GM18909 (cell line): Measurements from ENCODE around the gene ARHGDIA.

Experiments used
- ATAC-seq: cut with Tn5 transposase; IDR thresholded peaks from one replicate; pipeline ENCODE4 v1.9.1; 2021; ENCODE audit warnings: mild to moderate bottlenecking; ENCODE audit not compliant: unreplicated experiment, poor library complexity

The ARHGDIA gene

DNA sequence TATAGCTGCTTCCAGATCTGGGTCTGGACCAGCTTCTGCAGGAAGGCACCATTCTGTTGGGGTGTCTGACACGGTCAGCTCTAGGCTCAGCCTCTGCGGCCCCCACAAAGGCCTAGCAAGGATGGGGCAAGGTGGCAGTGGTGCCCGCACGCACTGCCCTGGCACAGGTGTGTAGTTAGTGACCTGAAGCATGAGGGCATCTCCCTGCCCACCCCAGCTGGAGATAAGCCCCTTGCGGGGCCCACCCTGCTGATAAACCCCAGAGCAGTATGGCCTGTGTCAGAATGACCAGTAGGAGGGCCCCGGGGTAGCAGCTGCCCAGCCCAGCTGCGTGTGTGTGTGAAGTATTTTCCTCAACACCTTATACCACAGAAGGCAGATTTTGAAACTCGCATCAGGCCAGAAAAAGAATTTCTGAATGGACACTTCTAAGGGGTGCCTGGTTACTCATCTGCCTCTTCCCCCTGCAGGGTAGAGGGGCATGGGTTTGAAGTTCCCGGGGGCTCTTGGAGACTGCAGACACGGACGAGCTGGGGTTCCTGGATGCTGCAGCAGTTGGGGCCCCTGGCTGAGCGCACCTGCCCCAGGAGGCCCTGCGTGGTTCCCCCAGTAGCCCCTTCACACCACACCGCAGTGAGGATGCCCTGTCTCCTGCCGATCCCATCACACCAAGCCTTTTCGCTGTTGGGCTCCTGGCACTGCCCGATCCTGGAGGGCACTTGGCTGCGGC is 4.5 kb downstream of the ARHGDIA start:
- ATAC-seq, result no peak

GRCh38 chr17:81865733-81866439 is 5.3 kb downstream of the ARHGDIA start:
- ATAC-seq, result no peak

GRCh38 chr17:81865358-81865732 is 5.8 kb downstream of the ARHGDIA start:
- no peak for ATAC-seq

GRCh38 chr17:81863833-81864768 is 7.0 kb downstream of the ARHGDIA start:
- ATAC-seq, result no peak

DNA sequence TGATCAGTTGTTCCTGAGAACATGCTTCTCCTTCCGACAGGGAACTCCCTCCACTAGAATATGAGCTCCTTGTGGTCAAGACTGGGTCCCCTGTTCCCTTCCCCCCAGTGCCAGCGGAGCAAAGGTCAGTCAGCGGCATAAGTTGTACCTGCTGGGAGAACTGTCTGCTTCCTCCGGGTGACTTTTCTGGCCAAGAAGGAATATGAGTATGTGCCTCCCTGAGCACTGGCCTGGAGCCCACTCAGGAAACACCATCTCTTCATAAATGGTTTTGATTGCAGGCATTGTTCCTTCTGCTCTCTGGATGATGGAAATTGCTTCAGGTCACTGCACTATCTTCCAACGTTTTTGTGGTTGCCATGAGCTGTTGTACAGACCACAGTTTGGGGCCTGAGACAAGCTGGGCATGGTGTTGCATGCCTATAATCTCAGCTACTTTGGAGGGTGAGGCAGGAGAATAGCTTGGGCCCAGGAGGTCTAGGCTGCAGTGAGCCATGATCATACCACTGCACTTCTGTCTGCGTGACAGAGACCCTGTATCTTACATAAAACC is 7.9 kb downstream of the ARHGDIA start:
- no peak for ATAC-seq

DNA sequence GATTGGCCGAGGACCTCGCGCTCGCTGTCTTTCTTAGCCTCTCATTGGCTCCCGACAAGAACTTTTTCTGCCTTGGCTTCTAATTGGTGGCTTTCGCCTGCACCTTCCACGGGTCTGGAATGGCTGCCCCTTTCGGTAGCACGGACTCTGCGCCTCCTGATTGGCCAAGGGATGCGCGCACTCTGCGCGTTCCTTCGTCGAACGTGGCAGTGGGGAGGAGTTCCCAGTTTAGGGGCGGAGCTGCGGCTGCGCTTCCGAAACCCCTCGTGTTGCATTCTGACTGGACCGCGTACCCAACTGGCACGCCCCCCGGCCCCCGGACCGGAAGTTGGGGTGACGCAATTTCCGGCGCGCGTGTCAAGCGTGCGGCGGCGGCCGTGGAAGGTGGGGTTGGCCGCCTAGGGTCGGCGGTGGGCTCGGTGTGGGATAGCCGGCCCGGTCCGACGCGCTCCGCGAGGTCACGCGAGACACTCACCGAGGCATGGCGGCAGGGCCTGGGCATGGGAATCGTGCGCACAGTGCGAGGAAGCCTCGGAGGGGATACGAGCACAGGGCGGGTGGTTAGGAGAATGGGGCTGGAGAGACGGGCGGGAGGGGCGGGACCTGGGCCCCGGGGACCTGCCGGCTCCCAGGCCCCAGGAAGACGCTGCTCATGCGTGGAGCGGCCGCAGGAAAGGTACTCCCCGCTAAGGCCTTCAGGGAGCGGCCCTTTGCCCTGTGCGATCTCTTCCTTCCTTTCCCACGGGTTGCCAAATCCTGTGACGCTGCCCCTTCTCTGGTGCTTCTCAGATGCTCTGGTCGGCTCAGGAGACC is 10.2 kb downstream of the ARHGDIA start:
- ATAC-seq, result peak; percentile 79

- peak; percentile 0 for ATAC-seq
Observed at GRCh38 chr17:81859906-81860755, 11.0 kb downstream of the ARHGDIA start, which contains the start of gene P4HB. P4HB (minus strand) TSS chr17:81860535; CDS start chr17:81860471, 64 bp downstream.

DNA sequence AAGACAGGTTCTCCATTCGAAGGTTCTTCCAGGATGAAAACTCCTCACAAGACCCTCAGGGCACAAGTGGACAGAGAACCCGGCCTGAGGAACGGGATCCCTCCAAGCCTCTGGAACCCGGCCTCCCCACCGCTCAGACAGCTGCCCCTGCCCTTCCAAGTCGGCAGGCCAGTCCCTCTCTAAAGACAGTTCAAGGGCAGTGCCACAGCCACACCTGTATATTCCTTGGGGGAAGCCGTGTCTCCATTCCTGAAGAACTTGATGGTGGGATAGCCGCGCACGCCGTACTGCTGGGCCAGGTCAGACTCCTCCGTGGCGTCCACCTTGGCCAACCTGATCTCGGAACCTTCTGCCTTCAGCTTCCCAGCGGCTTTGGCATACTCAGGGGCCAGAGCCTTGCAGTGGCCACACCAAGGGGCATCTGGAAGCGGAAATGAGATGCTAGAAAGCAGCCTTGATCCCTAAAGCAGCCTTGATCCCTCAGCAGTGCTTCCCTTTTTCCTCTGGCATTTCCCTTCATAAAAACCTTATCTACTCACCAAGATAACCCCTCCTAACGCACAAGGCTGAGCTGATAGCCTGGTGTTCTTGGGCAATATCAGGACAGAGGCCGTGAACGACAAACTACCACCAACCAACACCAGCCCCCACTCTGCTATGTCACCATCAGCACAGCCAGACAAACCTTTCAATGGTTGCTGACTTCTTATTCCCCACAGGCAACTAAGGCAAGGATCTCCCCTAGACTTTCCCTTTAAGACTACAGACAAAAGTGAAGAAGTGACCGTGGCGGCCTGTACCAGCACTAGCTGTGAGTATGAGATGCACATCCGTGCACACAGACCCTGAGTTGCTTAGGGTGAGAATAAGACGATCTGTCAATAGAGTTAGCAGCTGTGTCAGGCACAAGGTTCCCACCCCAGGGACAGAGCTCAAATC is 11.9 kb downstream of the ARHGDIA start:
- ATAC-seq, result no peak

DNA sequence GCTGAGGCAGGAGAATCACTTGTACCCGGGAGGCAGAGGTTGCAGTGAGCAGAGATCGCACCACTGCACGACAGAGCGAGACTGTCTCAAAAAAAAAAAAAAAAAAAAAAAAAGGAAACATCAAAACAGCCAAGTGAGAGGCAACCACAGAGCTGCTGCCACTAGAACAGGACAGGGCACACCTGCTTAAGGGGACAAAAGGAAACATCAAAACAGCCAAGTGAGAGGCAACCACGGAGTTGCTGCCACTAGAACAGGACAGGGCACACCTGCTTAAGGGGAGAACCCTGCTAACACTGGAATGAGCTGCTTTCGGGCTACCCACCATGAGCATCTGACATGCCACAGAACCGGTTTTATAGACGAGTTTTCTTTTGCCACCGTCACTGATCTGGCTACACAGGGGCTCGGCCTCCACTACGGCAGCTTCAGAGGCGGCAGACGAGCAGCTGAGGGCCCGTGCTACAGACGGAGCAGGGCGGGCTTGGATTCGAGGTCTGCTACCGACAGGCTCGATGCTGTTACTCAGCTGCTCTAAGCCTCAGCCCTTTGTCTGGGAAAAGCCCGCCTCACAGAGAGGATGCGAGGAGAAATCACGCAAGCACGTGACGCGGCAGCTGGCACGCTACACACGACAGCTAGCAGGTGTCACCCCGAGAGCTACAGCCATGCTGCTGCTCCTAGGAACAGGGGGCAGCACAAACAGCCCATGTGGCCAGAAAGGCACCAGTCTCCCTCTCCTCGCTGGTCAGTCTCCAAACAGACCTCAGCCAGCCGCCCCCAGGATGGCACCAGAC is 12.8 kb downstream of the ARHGDIA start:
- ATAC-seq, result no peak

DNA sequence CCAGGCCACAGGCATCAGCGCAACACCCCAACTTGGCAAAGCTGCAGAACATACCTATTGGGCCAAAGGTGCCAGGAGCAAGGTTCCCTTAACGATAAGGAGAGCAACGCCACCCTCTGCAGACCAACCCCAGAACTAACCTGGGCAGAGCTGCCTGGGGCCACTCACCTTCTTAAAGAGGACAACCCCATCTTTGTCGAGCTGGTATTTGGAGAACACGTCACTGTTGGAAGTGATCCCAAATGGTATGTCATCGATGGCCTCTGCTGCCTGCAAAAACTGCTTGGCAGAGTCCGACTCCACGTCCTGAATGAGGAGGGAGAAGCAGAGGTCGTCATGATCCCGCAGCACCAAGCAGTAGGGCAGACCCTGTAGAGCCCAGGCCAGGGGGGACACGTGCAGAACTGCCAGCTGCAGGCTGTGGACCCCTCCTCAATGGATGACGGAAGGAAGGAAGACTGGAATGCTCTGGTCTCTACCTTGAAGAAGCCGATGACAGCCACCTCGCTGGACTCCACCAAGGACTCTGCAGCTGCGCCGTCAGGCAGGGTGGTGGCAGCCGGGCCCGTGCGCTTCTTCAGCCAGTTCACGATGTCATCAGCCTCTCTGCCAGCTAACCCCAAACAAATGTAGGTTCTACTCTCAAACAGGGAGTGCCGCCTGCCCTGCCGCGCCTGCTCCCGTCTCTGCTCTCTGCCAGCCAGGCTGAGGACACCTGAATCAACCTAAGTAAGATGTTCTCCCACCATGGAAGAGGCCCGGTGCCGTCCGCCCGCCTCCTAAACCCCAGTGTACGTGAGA is 16.0 kb downstream of the ARHGDIA start:
- no peak for ATAC-seq

DNA sequence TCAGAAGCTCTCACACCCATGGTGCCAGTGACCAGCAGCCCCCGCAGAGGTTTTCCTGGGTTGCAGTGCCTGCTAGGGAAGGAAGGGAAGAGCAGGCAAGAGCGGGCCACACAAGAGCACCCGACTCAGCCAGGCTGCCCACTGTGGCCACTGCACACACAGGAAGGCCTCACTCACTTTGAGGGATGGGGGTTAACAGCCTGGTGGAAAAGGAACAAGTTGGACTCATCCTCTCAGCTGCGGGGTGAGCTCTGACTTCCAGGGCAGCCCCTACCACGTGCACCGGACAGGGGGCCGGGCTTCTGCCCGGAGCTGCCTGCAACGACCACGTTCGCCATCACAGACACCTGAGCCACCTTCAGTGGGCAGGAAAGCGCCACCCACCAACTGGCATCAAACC is 18.9 kb downstream of the ARHGDIA start:
- ATAC-seq, result no peak

- ATAC-seq, result no peak
Observed at GRCh38 chr17:81851423-81851822, 19.7 kb downstream of the ARHGDIA start.

DNA sequence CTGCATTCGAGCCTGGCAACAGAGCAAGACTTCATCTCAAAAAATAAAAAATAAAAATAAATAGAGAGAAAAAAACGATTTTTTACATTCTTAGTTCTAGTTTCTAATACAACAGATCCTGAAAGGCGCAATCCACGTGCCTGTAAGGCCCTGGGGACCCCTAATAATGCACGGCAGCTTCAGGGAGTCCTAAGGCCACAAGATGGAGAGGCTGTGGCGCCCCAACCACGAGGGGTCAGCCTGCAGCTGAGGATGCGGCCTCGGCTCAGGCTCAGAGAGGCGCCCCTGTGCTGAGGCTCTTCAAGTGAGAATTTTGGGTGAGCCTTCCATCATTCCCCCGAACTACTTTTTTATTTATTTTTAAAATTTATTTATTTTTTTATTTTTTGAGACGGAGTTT is 21.7 kb downstream of the ARHGDIA start:
- no peak for ATAC-seq

DNA sequence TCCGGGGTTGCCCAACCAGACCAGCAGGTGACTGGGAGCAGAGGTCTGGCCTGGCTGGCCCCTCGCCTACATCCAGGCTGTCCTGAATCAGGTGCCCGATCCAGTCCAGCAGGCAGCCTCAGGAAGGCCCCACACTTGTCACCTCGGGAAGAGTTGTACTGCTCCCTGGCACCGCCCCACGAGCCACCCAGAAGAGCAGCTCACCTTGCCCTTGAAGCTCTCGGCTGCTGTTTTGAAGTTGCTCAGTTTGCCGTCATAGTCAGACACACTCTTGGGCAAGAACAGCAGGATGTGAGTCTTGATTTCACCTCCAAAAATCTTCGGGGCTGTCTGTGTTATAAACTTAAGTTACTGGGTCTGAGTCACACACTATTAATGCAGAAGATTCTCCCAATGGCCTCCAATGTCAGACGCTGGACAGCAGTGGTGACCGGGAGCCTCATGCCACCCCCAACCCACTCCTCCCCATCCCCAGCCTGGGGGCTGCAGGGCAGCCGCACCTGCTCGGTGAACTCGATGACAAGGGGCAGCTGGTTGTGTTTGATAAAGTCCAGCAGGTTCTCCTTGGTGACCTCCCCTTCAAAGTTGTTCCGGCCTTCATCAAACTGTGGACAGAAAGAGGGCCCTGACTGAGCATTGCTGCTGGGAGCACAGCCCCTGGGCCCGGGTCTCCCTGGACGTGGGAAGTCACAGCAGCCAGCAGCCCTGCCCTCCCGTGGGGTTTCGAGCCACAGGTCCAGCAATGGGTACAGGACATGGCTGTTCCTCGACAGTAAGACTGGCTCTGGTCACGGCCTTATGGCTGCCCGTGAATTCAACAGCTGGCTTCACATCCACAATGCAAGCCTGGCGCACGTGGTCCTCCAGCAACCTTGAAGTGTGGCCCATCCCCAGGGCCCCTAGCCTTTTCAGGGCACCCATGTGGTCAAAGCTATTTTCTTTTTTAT is 24.1 kb downstream of the ARHGDIA start:
- no peak for ATAC-seq
